NCI-H2227 (cell line): Measurements from ENCODE around the gene RNF115.
"Not testable (repeated sequence)": the region's sequence is repeated elsewhere in the genome, so short reads cannot be mapped to it uniquely, and the experiment has no call there.

Source experiments
- DNase-seq: peaks from one replicate; lab custom pipeline; 2025; ENCODE audit not compliant: unreplicated experiment; lab: John Stamatoyannopoulos, UW

RNF115 gene

GRCh38 chr1:145828367-145829026 is 4.6 kb upstream of the RNF115 start:
- no peak for DNase-seq

- DNase-seq: no peak
These were observed 4.1 kb upstream of the RNF115 start for GRCh38 chr1:145827966-145828365.

GRCh38 chr1:145826030-145826429 is 2.1 kb upstream of the RNF115 start:
- DNase-seq: no peak

- no peak for DNase-seq
These were observed 576 bp upstream of the RNF115 start for GRCh38 chr1:145824499-145824842.

- DNase-seq: not testable (repeated sequence)
These were observed 1.0 kb downstream of the RNF115 start for GRCh38 chr1:145822779-145823331.

- not testable (repeated sequence) for DNase-seq
These were observed 5.8 kb downstream of the RNF115 start for GRCh38 chr1:145818095-145818494.

GRCh38 chr1:145812977-145813810 is 10.7 kb downstream of the RNF115 start:
- not testable (repeated sequence) for DNase-seq

GRCh38 chr1:145806844-145807243 is 17.1 kb downstream of the RNF115 start:
- no peak for DNase-seq

GRCh38 chr1:145806408-145806807 is 17.5 kb downstream of the RNF115 start:
- DNase-seq: no peak

- DNase-seq: no peak
These were observed 18.8 kb downstream of the RNF115 start for GRCh38 chr1:145805057-145805456.

GRCh38 chr1:145804235-145805045 is 19.5 kb downstream of the RNF115 start:
- DNase-seq: no peak

GRCh38 chr1:145799806-145800205 is 24.1 kb downstream of the RNF115 start:
- no peak for DNase-seq

GRCh38 chr1:145796753-145797152 is 27.1 kb downstream of the RNF115 start:
- no peak for DNase-seq

GRCh38 chr1:145795257-145795881 is 28.5 kb downstream of the RNF115 start:
- DNase-seq: no peak

- no peak for DNase-seq
These were observed 31.4 kb downstream of the RNF115 start for GRCh38 chr1:145792484-145792883.

- not testable (repeated sequence) for DNase-seq
These were observed 32.0 kb downstream of the RNF115 start for GRCh38 chr1:145791860-145792259.

- no peak for DNase-seq
These were observed 35.3 kb downstream of the RNF115 start for GRCh38 chr1:145788580-145788979.

GRCh38 chr1:145786271-145786670 is 37.6 kb downstream of the RNF115 start:
- no peak for DNase-seq

GRCh38 chr1:145785547-145785946 is 38.3 kb downstream of the RNF115 start:
- DNase-seq: no peak

GRCh38 chr1:145784409-145784808 is 39.5 kb downstream of the RNF115 start:
- DNase-seq: no peak
